22Rv1 (cell line): Measurements from ENCODE around the gene ZBTB20.

Experiments
- H3K27ac ChIP-seq: fragments of 450-650 bp; 2 replicates; pipeline ENCODE4 v1.5.1; 2017
- ZFX ChIP-seq: fragments of 450-650 bp; IDR thresholded peaks from 2 replicates; pipeline ENCODE4 v1.6.1; 2017; ENCODE audit warnings: antibody characterized with exemption, borderline replicate concordance
- TF ChIP-seq, protein P1 (sequence below): fragments of 450-650 bp; IDR thresholded peaks from 2 replicates; pipeline ENCODE4 v1.5.1; 2017; ENCODE audit warnings: mild to moderate bottlenecking

Gene ZBTB20

DNA sequence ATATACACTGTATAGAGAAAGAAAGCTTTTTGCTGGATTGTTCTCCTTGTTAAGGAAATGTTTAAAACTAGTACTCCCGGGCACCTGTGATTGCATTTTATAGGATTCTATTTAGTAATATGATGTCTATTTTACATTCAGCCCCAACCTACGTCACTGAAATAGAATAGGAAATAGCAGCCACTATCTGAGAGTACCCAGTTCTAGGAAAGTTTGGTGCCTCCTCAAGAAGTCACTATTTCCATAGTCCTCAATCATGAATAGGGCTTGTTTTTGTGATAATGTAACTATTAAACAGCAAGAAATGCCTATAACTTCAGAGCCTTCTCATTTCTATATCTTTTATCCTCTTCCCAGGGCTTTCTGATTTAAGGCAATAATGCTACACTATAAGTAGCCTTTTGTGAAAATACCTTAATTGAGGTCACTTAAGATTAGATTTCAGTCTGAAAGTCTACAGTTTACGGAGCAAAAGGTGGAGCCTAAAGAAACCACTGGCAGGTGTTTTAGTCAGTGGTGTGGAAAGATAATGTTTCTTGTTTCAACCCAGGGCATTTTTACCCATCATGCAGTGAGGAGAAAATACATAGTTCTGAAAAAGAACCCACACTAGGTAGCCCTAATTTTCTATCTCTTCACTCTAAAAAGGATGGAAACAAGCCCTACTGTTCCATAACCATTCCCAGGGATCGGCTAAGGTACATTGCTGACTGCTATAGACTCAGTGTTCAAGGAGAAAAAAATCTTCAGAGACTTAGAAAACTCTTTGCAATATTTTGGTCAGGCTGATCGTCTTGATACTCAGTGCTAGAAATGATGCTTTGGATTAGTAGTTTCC lies 814.5 kb downstream of the ZBTB20 start:
- H3K27ac ChIP-seq, result no peak overlapping the region
- no peak for TF ChIP-seq ZFX
- TF ChIP-seq, protein P1, sequence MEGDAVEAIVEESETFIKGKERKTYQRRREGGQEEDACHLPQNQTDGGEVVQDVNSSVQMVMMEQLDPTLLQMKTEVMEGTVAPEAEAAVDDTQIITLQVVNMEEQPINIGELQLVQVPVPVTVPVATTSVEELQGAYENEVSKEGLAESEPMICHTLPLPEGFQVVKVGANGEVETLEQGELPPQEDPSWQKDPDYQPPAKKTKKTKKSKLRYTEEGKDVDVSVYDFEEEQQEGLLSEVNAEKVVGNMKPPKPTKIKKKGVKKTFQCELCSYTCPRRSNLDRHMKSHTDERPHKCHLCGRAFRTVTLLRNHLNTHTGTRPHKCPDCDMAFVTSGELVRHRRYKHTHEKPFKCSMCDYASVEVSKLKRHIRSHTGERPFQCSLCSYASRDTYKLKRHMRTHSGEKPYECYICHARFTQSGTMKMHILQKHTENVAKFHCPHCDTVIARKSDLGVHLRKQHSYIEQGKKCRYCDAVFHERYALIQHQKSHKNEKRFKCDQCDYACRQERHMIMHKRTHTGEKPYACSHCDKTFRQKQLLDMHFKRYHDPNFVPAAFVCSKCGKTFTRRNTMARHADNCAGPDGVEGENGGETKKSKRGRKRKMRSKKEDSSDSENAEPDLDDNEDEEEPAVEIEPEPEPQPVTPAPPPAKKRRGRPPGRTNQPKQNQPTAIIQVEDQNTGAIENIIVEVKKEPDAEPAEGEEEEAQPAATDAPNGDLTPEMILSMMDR, result no peak

GRCh38 chr3:114331710-114332109 lies 815.4 kb downstream of the ZBTB20 start:
- TF ChIP-seq ZFX, result no peak
- TF ChIP-seq, protein P1, result no peak
- H3K27ac ChIP-seq, result no peak overlapping the region

- TF ChIP-seq, protein P1, result no peak
Measured at GRCh38 chr3:114331007-114331406, 816.1 kb downstream of the ZBTB20 start.

DNA sequence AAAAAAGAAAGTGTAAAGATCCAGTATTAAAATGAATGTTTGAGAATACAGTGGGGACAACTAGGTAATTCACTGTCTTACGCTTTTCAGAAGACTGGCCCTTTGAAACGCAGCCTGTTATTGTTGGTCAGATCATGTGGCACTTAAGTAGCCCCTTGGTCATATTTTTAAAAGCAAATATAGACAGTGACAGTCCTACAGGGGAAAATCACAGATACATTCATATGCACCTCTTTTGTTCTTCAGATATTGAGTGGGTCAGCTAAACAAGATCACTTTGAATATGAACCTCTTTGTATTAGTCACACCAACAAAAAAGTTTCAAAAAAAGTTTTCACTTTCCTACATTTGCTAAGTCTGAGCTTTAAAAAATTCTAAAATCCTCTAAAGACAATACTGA lies 817.3 kb downstream of the ZBTB20 start:
- TF ChIP-seq, protein P1, result no peak
- TF ChIP-seq ZFX, result no peak
- no peak overlapping the region for H3K27ac ChIP-seq

More at GRCh38 chr3:114331007-114331406, 816.1 kb downstream of the ZBTB20 start:
- no peak overlapping the region for H3K27ac ChIP-seq

- no peak overlapping the region for H3K27ac ChIP-seq
- TF ChIP-seq, protein P1, result no peak
- TF ChIP-seq ZFX, result no peak
Measured at GRCh38 chr3:114328345-114328744, 818.7 kb downstream of the ZBTB20 start.

DNA sequence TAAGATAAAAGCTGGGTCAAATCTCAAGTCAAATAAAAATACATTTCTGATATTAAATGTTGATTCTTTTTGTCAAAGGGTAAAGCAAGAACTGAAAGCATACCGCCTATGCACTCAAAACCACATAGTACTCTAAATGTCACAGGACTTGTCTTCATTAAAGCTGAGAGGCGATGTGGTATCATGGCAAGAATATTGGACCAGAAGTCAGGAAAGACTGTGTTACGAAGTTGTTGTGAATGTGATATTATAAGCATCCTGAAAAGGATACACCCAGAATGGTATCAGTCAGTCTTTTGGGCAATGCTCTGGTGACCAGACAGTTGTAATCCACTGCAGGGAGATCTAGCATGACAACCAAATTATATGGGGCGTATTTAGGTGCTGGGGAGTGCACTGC lies 819.4 kb downstream of the ZBTB20 start:
- H3K27ac ChIP-seq, result no peak overlapping the region
- TF ChIP-seq, protein P1, result no peak
- no peak for TF ChIP-seq ZFX

DNA sequence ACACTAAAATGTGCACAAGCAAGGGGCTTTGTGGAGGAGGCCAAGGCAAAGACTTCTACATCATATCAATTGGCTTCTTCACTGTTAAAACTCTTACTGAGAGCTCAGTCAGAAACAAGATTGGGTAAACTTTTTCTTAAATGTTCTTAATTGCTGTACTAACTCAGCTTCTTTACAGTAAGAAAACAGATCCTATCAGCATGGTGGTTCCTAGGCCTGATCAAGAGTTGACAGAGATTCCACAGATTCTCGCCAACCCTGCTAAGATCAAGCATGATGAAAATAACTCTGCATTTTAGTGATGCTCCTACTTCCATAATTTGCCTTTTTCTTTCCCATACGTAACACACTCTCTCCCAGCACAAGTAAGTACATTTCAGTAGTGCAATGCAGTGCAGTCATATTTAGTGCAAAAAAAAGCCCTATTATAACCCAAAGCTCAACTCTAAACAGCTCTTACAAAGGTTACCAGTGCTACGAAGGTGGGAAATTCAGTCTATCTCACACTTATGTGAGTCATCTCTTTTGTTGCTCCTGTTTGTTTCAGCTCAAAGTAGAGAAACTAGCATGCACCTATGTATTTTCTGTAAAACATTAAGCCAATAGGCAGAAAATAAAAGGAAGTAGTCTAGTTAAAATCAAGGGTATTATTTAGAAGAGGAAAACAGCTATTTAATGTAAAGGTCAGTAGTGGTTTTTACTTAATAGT lies 823.4 kb downstream of the ZBTB20 start:
- no peak overlapping the region for H3K27ac ChIP-seq
- no peak for TF ChIP-seq ZFX
- TF ChIP-seq, protein P1, result no peak
